K562 (cell line): ENCODE data around the gene UNC5C.

Experiments
- EP300 ChIP-seq: IDR thresholded peaks from 2 replicates; pipeline ENCODE4 v1.6.1; 2012; ENCODE audit warnings: low read length, improper control_type of control experiment
- KLF10 ChIP-seq: fragments of 250-450 bp; sonication (Bioruptor Pico); IDR thresholded peaks from 2 replicates; pipeline ENCODE4 v1.6.1; 2021; ENCODE audit warnings: matching md5 sums
- POLR2A ChIP-seq: fragments of 450-650 bp; conservative IDR thresholded peaks from 2 replicates; pipeline ENCODE4 v1.6.1; 2016
- RBFOX2 ChIP-seq: fragments of 200-400 bp; formaldehyde crosslinking; IDR thresholded peaks from 2 replicates; pipeline ENCODE4 v1.6.1; 2017; ENCODE audit warnings: low read depth, mild to moderate bottlenecking, low read length, moderate library complexity
- RERE ChIP-seq: sonication (generic); formaldehyde crosslinking; IDR thresholded peaks from 2 replicates; pipeline ENCODE4 v1.8.0; 2023; ENCODE audit warnings: missing genetic modification reagents, mild to moderate bottlenecking, borderline replicate concordance
- THRA ChIP-seq: fragments of 450-650 bp; IDR thresholded peaks from 2 replicates; pipeline ENCODE4 v1.6.1; 2017; ENCODE audit warnings: mild to moderate bottlenecking, moderate library complexity
- USF1 ChIP-seq: sonication (generic); formaldehyde crosslinking; IDR thresholded peaks from 2 replicates; pipeline ENCODE4 v1.9.0; 2022; ENCODE audit warnings: mild to moderate bottlenecking, missing genetic modification reagents
- ZNF124 ChIP-seq: sonication (generic); formaldehyde crosslinking; IDR thresholded peaks from 2 replicates; pipeline ENCODE4 v1.8.1; 2022; ENCODE audit warnings: missing genetic modification reagents

- TF ChIP-seq RERE (CRISPR knock-in tag) = no peak
- TF ChIP-seq POLR2A = no peak
- TF ChIP-seq THRA = no peak
- no peak for TF ChIP-seq RBFOX2
- no peak for TF ChIP-seq USF1 (CRISPR knock-in tag)
- TF ChIP-seq ZNF124 (CRISPR knock-in tag) = no peak
- no peak for TF ChIP-seq KLF10 (CRISPR knock-in tag)
- TF ChIP-seq EP300 = no peak
These were observed 331.6 kb downstream of the UNC5C start for GRCh38 chr4:95217197-95217596.
